Measurements from ENCODE around the gene QRFPR. TPM values are rescaled to one million over a fixed set of nuclear protein-coding genes. Genes with fewer than 3 reads are reported as not detected.

The QRFPR gene
- total and polyA plus RNA-seq, 12 donors: 0.24 to 17.0 (median 0.78) TPM; not detected in 2

DNA sequence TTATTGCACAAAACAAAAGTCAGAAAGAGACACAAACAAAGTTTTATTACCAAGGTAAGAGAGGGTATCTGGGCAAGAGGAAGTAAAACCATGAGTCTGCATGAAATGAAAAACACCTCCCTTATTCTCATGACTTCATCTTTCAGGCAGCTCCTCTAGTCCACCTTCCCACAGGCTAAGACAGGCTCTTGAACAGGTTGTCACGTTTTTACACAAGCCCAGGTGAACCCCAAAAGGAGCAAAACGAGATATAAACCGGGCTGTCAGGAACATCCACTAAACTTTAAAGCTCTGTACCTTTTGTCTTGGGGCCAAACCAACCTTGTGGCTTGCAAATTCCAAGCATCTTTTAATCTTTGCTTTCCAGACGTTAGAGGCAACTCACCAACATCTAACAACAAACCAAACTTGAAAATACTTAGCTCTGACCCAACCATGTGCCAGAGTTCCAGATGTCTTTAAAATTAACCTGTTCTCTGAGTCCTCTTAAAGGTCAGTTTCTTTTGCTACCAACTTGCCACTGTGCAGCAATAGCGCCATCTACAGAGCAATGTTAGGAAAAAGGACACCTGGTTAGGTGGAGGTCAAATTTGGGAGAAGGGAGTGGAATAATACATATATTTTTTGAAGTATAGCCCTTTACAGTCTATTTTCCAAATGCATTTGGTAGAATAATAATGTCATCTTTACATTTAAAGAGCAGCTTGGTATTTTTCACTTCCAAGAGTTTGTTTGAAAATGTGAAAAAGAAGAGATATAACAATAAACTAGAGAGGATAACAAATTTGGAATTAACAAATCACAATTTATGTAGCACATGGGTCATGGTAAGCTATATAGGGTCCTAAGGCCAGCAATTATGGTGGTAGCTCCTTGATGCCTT lies 73.1 kb downstream of the QRFPR start:
- WGBS, 4 donors: 15 to 28% (median 23%) methylated on average over 5 of the region's 5 CpGs
- intact Hi-C loops (cut with DNase I): no loop called here

DNA sequence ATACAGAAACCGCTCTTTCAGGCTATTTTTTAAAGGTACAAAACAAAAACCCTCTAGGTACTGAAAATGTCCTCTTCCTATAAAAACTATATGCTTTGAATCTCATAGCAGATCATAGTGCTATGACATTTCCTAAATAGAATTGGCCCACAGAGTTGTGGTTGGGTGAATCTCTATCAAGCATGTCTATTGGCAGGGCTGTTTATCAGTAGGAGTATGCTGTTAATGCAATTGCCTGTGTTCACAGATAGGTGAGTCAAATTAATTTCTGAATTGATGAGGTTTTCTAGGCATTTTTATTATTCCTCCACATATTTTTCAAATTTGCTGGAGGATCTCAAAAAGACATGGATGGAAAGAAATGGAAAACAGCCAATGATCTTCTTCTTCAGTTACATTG lies 73.9 kb downstream of the QRFPR start:
- WGBS, 4 donors: 65 to 88% (median 82%) methylated on average over 1 of the region's 1 CpG
- H3K36me3 ChIP-seq (replicated peaks in 1 of 2): no peaks in the 10 kb centered on the region
- H3K9me3 ChIP-seq (replicated peaks in 1 of 3): no peaks in the 10 kb centered on the region
- H3K4me1 ChIP-seq (replicated peaks in 1 of 2): no peaks in the 10 kb centered on the region
- H3K4me3 ChIP-seq: no peak overlapping the region
- no peak for TF ChIP-seq POLR2A (IDR thresholded peaks at IDR 0.05)
- TF ChIP-seq, protein P1, sequence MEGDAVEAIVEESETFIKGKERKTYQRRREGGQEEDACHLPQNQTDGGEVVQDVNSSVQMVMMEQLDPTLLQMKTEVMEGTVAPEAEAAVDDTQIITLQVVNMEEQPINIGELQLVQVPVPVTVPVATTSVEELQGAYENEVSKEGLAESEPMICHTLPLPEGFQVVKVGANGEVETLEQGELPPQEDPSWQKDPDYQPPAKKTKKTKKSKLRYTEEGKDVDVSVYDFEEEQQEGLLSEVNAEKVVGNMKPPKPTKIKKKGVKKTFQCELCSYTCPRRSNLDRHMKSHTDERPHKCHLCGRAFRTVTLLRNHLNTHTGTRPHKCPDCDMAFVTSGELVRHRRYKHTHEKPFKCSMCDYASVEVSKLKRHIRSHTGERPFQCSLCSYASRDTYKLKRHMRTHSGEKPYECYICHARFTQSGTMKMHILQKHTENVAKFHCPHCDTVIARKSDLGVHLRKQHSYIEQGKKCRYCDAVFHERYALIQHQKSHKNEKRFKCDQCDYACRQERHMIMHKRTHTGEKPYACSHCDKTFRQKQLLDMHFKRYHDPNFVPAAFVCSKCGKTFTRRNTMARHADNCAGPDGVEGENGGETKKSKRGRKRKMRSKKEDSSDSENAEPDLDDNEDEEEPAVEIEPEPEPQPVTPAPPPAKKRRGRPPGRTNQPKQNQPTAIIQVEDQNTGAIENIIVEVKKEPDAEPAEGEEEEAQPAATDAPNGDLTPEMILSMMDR (IDR thresholded peaks at IDR 0.05): no peak
- no peaks in the 10 kb centered on the region for H3K27me3 ChIP-seq
- H3K27ac ChIP-seq: no peak overlapping the region
- intact Hi-C loops (cut with DNase I): no loop called here
- no peak for DNase-seq

More for the DNA sequence above, 73.1 kb downstream of the QRFPR start:
- DNase-seq: peak in 4 of 7 donors; percentile 18 to 33 (median 20)
- no peak for TF ChIP-seq POLR2A (IDR thresholded peaks at IDR 0.05)
- TF ChIP-seq, protein P1 (IDR thresholded peaks at IDR 0.05): peak; percentile 26 to 57 (median 44)
- Histone ChIP-seq H3K9me3 (replicated peaks in 1 of 3) (no peaks in the 10 kb centered on the region), H3K36me3 (replicated peaks in 1 of 2) (no peaks in the 10 kb centered on the region), H3K4me3 (no peak overlapping the region), H3K27me3 (no peaks in the 10 kb centered on the region), H3K4me1 (replicated peaks in 1 of 2) (no peaks in the 10 kb centered on the region), H3K27ac (no peak overlapping the region)

DNA sequence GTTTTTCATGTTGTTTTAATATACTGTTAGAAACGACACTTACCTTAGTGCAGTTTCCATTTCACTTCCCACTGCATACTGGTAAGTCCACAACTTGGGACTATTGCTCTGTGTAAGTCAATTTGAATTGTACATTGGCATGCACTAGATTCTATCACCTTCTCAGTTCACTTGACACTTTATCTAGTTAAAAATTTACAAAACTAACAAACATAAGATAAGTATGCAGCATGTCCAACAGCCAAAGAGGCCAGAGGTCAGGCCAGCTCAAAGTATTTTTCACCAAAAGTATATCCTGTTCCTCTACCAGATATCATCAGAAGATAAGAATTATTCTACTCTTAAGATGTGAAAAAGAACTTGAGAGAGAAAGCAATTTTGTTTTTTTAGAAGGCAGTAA lies 75.9 kb downstream of the QRFPR start:
- Histone ChIP-seq H3K9me3 (replicated peaks in 1 of 3) (no peaks in the 10 kb centered on the region), H3K4me3 (no peak overlapping the region), H3K27me3 (no peaks in the 10 kb centered on the region), H3K27ac (no peak overlapping the region), H3K4me1 (replicated peaks in 1 of 2) (no peaks in the 10 kb centered on the region), H3K36me3 (replicated peaks in 1 of 2) (no peaks in the 10 kb centered on the region)
- DNase-seq: no peak
- intact Hi-C loops (cut with DNase I): no loop called here
- TF ChIP-seq, protein P1 (IDR thresholded peaks at IDR 0.05): no peak
- TF ChIP-seq POLR2A (IDR thresholded peaks at IDR 0.05): no peak
- 59 to 83% (median 73%) methylated on average over 1 of the region's 1 CpG for WGBS, 4 donors

DNA sequence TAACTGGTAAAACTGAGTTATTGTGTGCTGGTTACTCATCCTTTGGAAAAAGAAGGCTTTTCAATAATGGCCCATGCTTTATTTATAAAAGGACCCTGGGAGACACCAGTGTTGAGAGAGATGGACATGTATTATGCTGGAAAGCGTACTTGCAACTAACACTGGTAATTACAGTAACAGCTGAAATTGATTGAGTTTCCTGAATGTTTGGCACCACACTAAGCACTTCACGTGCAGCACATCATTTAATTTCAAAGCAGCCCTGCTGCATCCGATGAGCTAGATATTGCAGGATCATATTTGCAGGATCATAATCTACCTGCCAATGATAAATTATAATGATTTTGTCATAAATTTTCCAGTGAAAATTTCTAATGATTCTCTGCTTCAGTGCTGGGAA lies 81.5 kb downstream of the QRFPR start:
- Histone ChIP-seq H3K27me3 (no peaks in the 10 kb centered on the region), H3K36me3 (replicated peaks in 1 of 2) (no peaks in the 10 kb centered on the region), H3K9me3 (replicated peaks in 1 of 3) (no peaks in the 10 kb centered on the region), H3K27ac (no peak overlapping the region), H3K4me3 (no peak overlapping the region), H3K4me1 (replicated peaks in 1 of 2) (no peaks in the 10 kb centered on the region)
- TF ChIP-seq, protein P1 (IDR thresholded peaks at IDR 0.05): no peak
- no peak for TF ChIP-seq POLR2A (IDR thresholded peaks at IDR 0.05)
- no peak for DNase-seq
- intact Hi-C loops (cut with DNase I): no loop called here
- 64 to 66% (median 65%) methylated on average over 3 of the region's 3 CpGs for WGBS, 4 donors
